NCI-H69 (cell line): ENCODE measurements around the gene PRDM1.

Experiments used
- DNase-seq: peaks from one replicate; lab custom pipeline; 2025; lab: John Stamatoyannopoulos, UW

Gene PRDM1

GRCh38 chr6:106097411-106098231 lies 11.5 kb downstream of the PRDM1 start:
- peak; percentile 25 for DNase-seq

- DNase-seq = peak; percentile 65
These were observed 12.5 kb downstream of the PRDM1 start for GRCh38 chr6:106098383-106099234.

GRCh38 chr6:106099235-106099537 lies 13.1 kb downstream of the PRDM1 start:
- peak; percentile 47 for DNase-seq

- DNase-seq = no peak
These were observed 14.6 kb downstream of the PRDM1 start for GRCh38 chr6:106100755-106101154.

- no peak for DNase-seq
These were observed 15.3 kb downstream of the PRDM1 start for GRCh38 chr6:106101466-106101865.

GRCh38 chr6:106102034-106102433 lies 15.9 kb downstream of the PRDM1 start:
- DNase-seq = no peak

- DNase-seq = no peak
These were observed 17.0 kb downstream of the PRDM1 start for GRCh38 chr6:106102967-106103727.

GRCh38 chr6:106103728-106104109 lies 17.6 kb downstream of the PRDM1 start:
- no peak for DNase-seq

GRCh38 chr6:106104476-106104875 lies 18.3 kb downstream of the PRDM1 start:
- no peak for DNase-seq

- no peak for DNase-seq
These were observed 18.8 kb downstream of the PRDM1 start for GRCh38 chr6:106104941-106105340.

GRCh38 chr6:106105493-106105892 lies 19.4 kb downstream of the PRDM1 start:
- no peak for DNase-seq

- DNase-seq = no peak
These were observed 20.3 kb downstream of the PRDM1 start for GRCh38 chr6:106106276-106107042.

- DNase-seq = no peak
These were observed 21.0 kb downstream of the PRDM1 start for GRCh38 chr6:106107043-106107613.

GRCh38 chr6:106108129-106108528 lies 22.0 kb downstream of the PRDM1 start:
- DNase-seq = no peak

GRCh38 chr6:106109029-106109428 lies 22.9 kb downstream of the PRDM1 start:
- DNase-seq = no peak

- DNase-seq = no peak
These were observed 24.2 kb downstream of the PRDM1 start for GRCh38 chr6:106110164-106110826.

GRCh38 chr6:106112433-106112832 lies 26.3 kb downstream of the PRDM1 start:
- DNase-seq = no peak

GRCh38 chr6:106113256-106113959 lies 27.3 kb downstream of the PRDM1 start:
- DNase-seq = no peak

GRCh38 chr6:106114492-106114891 lies 28.4 kb downstream of the PRDM1 start:
- DNase-seq = no peak

- no peak for DNase-seq
These were observed 29.1 kb downstream of the PRDM1 start for GRCh38 chr6:106115286-106115685.
